GM15510 (cell line): ENCODE results near the gene RTN4R.

Source experiments
- POLR2A ChIP-seq: IDR thresholded peaks from 3 replicates; pipeline ENCODE4 v1.6.1; 2011; ENCODE audit warnings: borderline replicate concordance; ENCODE audit not compliant: insufficient read length; ENCODE audit errors: extremely low read depth

RTN4R gene

DNA sequence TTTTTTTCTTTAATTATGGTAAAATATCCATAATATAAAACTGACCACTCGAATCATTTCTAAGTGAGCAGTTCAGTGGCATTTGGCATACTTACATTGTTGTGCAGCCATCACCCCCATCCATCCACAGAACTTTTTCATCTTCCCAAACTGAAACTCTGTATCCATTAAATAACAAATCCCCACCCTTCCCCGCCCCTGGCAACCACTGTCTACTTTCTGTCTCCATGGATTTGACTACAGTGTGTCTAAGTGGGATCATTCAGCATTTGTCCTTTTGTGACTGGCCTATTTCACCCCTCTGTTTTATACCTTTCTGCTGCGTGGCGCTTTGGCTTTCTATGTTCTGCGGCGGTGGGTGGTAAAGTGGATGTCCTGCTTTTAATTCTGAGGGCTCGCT, 49.1 kb downstream of the RTN4R start:
- no peak for TF ChIP-seq POLR2A

DNA sequence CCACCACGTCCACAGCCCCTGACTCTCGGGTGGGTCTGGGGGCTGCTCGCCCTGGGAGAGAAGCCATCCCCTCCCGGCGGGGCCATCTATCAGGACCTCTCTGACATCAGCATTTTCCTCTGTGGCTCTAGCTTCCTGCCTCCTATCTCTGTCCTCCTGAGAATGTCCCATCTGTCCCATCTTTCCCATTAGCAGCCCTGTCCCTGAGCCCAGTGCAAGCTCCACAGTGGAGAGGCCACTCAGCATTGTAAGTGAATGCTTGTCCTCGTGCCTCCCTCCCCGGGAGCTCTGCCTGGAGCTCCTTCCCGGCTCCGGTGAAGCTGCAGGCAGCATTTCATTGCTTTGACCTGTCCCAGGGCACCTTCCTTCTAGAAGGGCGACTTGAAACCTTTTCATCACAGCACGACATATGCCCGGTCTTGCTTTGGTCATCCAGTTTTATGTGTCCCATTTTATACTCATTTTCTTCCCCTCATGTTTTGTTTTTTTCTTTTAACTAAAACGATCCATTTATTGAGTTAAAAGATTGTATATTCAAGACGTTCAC, 49.7 kb downstream of the RTN4R start:
- no peak for TF ChIP-seq POLR2A

DNA sequence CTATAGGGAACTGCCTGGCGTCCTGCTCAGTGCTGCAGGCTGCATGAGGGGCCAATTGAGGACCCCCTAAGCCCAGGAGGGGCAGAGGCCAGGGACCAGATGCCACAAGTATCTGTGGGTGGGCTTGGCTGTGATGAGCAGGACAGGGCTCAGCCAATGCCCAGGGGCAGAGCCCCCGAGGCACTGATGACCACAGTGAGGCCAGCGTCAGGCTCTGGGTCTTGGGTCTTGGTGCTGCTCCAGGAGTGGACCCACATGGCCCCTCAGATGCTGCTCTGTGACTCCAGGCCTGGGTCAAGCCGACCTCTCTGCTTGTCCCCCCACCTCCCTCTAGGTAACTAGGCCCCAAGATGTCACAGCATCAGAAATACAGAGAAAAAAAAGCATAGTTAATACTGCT, 50.6 kb downstream of the RTN4R start:
- TF ChIP-seq POLR2A, result no peak

DNA sequence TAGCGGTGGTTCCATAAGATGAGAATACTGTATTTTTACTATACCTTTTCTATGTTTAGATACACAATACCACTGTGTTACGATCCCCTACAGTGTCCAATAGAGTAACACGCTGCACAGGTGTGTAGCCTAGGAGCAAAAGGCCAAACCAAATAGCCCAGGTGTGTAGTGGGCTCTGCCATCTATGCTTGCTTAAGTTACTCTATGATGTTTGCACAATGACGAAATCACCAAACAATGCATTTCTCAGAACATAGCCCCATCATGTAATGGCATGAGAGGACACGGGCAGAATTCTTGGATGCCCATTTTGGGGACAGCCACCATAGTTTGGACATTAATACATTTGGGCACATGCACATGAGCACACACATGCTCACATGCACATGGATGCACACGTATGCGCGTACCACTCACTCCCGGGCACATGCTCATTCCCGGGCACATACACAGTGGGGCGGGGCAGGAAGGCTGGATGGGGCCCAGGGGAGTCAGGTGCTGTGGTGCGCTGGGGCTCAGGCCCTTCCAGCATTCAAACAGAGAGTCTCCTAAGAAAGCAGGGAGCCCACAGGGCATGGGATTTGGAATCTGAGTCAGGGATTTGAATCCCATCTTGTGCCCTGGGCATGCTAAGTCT, 51.1 kb downstream of the RTN4R start:
- no peak for TF ChIP-seq POLR2A

DNA sequence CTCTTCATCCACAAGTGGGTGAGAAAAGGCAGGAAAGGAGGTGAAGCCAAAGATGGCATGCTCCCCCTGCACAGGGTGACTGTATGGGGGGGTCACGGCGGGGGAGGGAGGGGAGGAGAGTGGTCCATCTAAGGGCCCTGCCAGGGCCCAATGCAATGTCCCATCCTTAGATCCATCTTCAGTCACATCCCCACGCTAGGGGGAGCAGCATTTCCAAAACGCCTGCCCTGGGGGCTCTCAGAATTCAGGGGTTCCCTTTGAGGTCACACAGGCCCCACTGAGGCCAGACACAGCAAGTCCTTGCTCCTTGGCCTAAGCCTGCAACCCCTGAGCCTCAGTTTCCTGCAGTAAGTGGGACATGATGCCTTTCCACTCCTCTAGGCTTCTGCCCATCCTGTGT, 52.4 kb downstream of the RTN4R start:
- TF ChIP-seq POLR2A, result no peak

DNA sequence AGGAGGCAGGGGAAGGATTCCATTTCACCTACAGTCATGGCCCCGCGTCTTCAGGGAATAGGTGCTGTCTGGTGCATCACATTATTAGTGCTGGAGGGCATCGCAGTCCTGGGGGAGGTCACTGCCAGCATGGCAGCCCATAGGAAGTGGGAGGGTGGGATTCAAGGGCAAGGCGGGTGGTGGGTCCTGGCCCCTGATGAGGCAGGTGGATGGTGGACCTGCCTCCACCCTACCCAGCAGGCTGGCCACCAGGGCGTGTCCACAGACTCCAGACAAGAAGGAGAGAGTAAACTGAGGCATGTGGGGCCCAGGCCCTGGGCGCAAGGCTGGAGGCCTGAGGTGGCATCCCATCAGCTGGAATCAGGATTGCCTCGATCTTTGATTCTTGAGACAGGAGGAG, 53.3 kb downstream of the RTN4R start:
- TF ChIP-seq POLR2A, result no peak

DNA sequence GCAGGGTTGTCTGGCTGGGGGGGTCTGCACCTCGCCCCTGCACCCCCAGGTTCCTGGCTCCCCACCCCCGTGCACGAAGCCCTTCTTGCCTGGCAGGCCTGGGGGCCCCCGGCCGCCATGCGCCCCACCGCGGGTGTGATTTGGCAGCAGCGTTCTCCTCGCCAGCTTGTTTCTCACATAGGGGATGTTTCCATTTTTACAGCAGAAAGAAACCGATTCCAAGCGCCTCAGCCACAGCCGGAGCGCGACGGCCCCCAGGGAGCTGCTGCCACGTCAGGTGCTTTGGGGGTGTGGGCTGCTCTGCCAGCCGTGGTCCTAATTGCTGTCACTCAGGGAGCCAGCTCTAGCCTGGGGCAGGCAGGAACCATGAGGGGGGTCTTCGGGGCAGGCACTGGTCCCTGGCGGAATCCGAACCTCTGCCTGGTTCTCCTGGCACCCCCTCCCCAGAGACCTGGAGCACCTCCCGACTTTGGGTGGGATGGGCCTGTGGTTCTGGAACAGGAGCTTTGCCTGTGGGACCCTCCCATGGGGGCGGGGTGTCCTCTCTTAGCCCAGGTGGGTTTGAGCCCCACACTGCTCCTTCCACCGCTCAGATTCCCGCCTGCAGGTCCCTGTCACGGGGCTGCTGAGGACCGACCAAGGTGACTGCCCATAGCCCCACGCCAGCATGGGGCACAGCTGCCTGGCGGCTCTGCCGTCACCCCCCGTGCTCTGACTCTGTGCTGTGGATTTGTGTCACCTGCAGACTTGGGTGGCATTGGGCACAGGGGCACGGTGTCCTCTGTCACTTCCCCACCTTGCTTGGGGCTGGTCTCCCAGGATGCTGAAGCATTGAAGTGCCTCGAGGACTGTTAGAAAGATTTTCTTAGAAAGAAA, 54.0 kb downstream of the RTN4R start:
- TF ChIP-seq POLR2A, result no peak

DNA sequence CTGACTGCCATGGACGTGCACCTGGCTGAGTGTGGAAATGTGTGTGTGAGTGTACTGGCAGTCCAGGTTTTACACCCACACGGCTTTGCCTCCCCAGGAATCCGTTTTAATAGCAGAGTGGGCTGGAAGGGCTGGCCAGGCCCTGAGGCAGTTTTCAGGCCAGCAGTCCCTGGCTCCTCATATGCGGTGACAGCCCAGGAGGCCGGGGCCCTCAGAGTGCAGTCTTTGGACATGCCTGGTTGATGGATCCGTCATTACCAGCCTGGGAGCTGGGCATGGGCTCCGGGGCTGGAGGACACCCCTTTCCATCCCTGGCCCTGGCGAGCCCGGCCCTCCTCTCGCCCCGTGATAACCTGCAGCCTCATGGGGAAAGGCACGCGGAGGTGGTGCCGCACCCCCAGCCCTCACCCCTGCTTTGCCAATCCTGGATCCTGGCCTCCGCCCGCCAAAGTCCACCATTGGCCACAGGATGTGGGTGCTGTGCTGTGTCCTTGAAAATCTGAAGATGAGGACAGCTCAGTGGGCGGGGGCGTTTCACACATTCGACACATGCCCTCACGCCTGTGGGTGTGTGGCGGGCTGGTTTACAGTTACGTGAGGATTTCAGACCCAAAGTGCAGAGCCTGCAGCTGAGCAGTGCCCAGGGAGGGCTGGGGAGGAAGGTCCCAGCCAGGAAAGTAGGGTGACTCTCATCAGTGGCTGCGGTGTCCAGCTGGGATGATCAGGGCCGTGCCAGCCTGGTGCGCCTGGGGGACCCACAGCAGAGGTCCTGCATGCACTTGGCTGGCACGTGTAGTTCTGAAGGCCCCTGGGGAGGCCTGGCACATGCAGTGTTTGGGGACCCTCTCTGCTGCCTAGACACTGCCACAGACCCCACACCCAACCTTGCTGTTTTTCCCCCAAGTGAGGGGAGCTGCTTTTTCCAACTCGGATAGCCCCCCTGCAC, 55.1 kb downstream of the RTN4R start:
- no peak for TF ChIP-seq POLR2A

DNA sequence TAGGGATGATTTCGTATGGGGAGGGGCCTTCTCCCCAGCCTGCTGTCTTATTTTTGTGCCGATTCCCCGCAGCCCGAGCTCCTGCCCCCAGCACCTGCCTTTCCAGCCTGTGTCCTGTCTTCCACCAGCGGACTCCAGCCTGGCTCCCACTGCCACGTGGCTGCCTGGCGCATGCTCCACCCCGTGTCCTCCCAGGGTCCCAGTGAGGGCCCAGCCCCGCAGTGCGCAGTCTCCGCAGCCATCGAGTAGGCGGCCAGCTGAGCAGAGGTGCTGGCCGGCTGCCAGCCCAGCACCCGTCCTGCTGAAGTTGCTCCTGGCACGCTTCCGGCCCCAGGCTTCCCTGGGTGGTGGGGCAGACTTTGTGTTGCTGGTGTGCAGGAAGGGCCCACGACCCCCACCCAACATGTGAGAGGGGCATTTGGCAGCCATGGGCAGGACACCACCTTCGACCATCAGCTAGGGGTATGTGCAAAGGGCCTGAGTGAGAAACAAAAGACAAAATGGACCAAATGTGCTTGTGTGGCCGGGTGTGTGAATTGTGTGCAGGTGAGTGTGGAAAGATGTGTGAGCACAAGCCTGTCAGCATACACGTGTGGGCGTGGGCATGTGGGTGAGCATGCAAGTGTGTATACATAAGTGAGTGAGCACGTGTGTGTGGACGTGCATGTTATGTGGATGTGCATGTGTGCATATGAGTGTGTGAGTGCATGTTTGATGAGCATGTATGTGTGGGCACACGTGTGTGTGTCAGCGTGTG, 55.9 kb downstream of the RTN4R start:
- no peak for TF ChIP-seq POLR2A

DNA sequence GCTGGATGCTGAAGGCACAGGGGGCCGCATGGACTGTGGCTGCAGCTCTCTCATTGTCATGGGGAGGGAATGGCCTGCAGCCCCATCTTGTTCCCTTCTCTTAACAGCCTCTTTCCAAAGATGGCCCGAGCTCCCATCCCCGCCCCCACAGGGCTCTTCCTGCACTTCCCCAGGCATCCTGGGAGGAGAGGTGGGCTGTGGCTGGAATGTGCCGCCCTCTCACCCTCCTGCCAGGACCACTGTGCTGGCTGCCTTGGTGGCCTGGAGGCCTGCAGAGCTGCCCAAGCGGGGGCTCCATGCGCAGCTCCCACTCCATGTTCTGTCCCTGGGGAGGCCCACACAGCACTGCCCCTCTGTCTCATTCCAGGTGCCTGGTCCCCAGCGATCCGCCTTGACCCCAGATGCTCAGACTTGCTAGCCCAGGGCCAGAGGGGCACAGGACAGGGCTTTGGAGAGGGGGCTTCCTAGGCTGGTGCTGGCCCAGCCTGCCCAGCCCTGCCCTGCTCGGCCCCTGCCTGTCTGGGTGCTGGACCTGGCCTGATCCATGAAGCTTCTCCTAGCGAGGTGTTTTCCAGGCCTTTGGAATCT, 56.6 kb downstream of the RTN4R start:
- no peak for TF ChIP-seq POLR2A

DNA sequence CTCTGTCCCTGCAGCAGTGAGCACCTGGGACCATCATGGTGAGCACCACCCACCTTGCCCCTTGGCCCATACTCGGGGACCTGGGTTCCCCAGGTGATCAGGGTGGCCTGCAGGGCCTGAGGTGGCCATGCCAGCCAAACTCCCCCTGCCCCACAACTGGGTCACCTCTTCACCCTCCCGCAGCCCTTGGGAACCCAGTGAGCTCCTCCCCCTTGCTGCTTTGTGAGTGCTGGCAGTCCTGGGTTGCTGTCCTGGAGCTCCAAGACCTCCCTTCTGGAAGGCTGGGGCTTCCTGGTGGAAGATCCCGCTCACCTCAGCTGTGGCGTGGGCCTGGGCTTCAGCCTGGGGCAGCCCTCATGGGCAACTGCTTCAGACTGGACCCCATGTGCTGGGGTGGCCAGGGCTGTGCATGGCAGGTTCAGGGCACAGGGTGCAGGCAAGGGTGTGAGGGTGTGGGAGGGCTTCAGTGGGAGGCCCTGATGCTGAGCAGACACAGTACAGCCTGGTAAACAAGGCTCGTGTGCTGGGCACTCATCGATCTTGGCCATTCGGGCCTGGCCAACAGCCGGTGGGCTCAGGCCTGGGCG, 57.6 kb downstream of the RTN4R start:
- TF ChIP-seq POLR2A, result no peak

DNA sequence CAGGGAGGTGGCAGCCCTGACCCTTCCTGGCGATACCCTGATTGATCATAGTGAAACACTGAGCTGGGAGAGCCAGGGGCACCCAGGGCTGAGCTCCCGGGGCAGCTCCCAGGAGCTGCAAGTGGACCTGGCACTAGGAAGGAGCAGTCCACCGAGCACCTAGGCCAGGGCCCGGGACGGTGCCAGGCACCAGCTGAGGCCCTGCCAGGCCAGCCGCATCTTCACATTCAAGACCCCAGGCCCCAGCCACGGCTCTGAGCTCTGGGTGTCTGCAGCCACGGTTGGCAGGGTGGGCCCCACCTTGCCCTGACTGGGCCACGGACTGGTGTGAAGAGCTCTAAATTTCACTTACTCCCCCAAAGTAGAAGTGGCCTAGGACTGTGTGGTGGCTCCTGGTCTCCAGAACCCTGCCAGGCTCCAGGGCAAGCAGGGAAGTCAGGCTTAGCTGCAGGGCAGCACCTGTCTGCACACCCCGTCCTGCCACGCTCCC, 58.3 kb downstream of the RTN4R start:
- no peak for TF ChIP-seq POLR2A

DNA sequence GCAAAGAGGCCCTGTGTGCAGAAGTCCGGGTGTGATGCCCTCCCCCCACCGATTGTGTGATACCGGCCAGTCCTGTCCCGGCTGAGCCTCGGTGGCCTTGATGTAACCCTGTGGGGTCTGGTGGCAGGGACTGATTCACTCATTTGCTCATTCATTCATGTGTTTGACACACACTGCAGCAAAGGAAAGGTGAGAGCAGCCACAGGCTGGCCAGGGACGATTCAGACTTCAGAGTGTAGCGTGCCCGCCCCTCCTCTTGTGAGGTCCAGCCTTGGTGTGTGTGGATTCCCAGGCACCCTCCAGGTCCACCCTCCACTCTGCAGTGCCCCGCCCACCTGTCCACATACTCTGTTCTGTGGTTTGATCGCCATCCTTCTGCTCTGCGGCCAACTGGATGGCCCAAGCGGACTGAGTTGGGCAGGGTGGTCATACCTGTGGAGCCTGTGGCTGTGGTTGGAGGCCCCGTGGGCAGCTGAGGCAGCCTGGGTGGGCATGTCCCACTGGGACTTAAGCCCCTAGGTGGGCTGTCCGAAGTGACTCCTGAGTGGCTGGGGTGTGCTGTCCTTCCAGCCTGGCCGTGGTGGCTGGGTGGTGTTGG, 59.3 kb downstream of the RTN4R start:
- TF ChIP-seq POLR2A, result no peak
